ENCODE data around the gene PPP1R14B.

- TF ChIP-seq POLR2A (IDR thresholded peaks at IDR 0.05; ENCODE audit: extremely low read depth, insufficient read length) (no peak), CTCF (IDR thresholded peaks at IDR 0.05; ENCODE audit: low read depth, low read length) (no peak), MYC (IDR thresholded peaks at IDR 0.05; ENCODE audit: low read depth, low read length) (no peak), MAX (IDR thresholded peaks at IDR 0.05; ENCODE audit: low read depth, low read length) (no peak)
These were observed 20.6 kb upstream of the PPP1R14B start for GRCh38 chr11:64267207-64267945.

Measured in NB4 (cell line).